ENCODE measurements around the gene KIF26B.

- TF ChIP-seq CTCF (conservative IDR thresholded peaks at IDR 0.05; ENCODE audit: low read depth, low read length) = no peak
- no peak for TF ChIP-seq EZH2phosphoT487 (IDR thresholded peaks at IDR 0.05; ENCODE audit: borderline replicate concordance, low read length)
Measured at GRCh38 chr1:245272676-245273075, 117.9 kb downstream of the KIF26B start.
